ENCODE results near the gene ARHGEF6. TPM values are rescaled to one million over a fixed set of nuclear protein-coding genes. Genes with fewer than 3 reads are reported as not detected.

Gene ARHGEF6
- total RNA-seq, 1 donor from 2014 or later: 0.26 TPM

DNA sequence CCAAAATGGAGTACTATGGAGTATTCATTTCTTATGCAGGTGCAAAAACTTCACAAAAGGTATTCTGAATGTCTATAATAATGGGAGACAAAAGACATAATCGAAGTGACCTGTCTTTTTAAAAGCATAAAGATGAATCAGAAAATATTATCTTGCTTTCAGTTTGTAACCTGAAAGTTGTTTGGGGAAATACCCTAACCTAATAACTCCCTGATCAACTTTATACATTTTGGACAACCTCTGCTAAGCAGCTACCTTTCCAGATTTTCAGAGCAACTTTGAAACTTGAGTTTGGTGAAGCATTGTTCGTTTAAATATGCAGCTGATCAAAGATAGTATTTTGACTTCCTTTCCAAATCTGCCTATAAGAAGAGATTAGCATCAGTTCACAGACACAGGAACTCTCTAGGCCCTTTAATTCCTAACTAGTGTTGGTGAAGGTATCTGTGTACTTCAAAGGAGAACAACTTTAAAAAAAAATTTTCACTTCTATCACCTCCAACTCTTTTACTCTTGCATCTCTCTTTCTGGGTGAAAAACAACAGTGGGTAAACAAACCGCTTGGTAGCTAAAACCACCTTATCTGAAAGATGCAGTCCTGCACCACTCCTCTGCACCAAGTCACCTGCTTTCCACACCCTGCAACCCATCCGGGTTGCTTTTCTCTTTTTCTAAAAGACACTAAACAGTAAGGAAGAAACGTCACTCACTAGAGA lies 106.3 kb downstream of the ARHGEF6 start:
- H3K4me3 ChIP-seq (ENCODE audit: low read depth, low read length): no peak overlapping the region
- no peaks in the 10 kb centered on the region for H3K36me3 ChIP-seq (ENCODE audit: control insufficient read depth, insufficient read depth, low read length)
- FAIRE-seq (no peak), DNase-seq (ENCODE audit: low read depth) (no peak)
- H3K27me3 ChIP-seq (ENCODE audit: control insufficient read depth, insufficient read depth, low read length): no peaks in the 10 kb centered on the region
- TF ChIP-seq CTCF (IDR thresholded peaks at IDR 0.05; ENCODE audit: insufficient read depth, low read length, severe bottlenecking): no peak

DNA sequence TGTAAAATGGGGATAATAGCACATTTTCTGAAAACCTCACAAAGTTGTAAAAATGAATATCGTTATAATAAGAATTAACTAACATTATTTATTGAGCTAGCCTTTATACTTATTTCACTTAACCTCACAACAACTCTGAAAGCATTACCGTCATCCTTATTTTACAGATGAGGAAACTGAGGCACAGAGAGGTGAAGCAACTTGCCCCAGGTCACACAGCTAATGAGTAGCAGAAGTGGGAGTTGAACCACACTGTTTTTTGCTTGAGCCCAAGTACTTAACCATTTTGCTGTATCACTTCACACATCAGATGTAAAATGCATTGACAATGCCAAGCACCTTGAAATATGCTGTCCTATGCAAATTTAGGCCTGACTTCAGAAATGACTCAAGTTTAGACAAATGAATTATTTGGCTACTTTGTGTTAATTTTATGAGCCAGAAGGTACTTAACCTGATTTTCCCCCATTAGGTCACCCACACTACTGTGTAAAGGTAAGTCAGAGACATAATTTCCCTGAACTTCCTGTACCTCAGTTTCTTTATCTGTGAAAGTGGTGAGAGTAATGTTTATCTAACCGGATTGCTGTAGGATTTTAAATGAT lies 109.6 kb downstream of the ARHGEF6 start:
- H3K36me3 ChIP-seq (ENCODE audit: control insufficient read depth, insufficient read depth, low read length): no peaks in the 10 kb centered on the region
- FAIRE-seq: no peak
- H3K27me3 ChIP-seq (ENCODE audit: control insufficient read depth, insufficient read depth, low read length): no peaks in the 10 kb centered on the region
- TF ChIP-seq CTCF (IDR thresholded peaks at IDR 0.05; ENCODE audit: insufficient read depth, low read length, severe bottlenecking): no peak
- no peak overlapping the region for H3K4me3 ChIP-seq (ENCODE audit: low read depth, low read length)
- no peak for DNase-seq (ENCODE audit: low read depth)

DNA sequence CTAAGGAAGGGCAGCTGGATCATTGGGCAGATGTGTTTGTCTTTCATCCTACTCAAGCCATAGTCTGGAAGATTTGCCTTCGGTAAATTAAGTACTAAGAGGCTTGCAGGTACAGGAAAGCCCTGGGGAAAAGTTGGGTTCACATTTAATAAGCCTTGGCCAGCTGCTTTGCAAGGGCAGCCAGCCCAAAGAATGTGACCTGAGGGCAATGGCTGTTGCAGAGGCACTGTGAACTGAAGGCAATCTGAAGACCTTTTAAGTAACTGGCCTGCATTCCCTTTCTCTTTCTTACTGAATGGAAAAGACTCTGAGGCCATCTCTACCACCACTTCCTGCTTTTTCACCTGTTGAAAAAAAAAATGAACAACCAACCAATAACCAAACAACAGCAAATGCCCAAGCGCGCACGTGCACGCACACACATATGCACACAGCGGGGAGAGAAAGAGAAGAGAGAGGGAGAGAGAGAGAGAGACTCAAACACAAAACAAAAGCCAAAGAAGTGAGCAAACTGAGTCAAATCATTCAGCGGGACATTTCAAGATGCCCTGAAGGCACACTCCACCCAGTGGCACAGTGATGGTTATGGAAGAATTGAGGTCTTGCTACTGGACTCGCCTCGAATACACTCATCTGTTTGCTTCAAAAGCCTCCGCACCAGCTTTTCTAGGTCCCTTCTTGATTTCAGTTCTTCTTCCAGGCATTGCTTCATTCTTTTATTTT lies 113.1 kb downstream of the ARHGEF6 start:
- no peak for DNase-seq (ENCODE audit: low read depth)
- no peak for TF ChIP-seq CTCF (IDR thresholded peaks at IDR 0.05; ENCODE audit: insufficient read depth, low read length, severe bottlenecking)
- FAIRE-seq: no peak

GRCh38 chrX:136666088-136666487 lies 114.6 kb downstream of the ARHGEF6 start:
- H3K27me3 ChIP-seq (ENCODE audit: control insufficient read depth, insufficient read depth, low read length): no peaks in the 10 kb centered on the region
- no peak for TF ChIP-seq CTCF (IDR thresholded peaks at IDR 0.05; ENCODE audit: insufficient read depth, low read length, severe bottlenecking)
- FAIRE-seq: no peak

More for the DNA sequence above, 113.1 kb downstream of the ARHGEF6 start:
- no peak overlapping the region for H3K4me3 ChIP-seq (ENCODE audit: low read depth, low read length)
- no peaks in the 10 kb centered on the region for H3K27me3 ChIP-seq (ENCODE audit: control insufficient read depth, insufficient read depth, low read length)
- no peaks in the 10 kb centered on the region for H3K36me3 ChIP-seq (ENCODE audit: control insufficient read depth, insufficient read depth, low read length)

DNA sequence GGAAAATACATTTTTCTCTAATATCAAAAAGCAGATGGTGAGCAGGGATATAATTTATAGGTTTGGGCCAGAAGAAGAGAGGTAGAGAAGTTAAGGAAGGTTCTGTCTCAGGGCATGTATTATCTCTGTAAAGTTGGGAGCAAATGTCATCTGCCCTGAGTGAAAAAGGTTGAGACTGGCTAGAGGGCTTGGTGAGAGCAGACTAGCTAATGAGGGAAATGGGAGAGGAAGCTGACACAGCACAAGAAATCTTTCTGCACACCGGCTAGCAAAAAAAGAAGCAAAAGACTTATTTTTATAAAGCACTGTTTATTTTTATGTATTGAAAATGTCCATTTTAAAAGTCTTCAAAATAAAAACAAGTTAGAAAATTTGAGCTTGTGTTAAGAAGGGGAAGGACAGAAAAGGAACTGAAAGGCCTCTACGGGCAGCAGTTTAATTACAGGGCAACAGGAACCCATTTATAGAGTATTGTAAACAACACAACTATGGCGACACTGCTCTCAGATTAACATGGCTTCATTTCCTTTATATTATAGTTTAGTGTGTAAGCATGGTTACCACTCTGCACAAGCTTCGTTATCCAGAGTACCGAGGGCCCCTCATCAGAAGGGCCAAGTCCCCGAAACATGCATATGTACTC lies 115.4 kb downstream of the ARHGEF6 start:
- H3K27me3 ChIP-seq (ENCODE audit: control insufficient read depth, insufficient read depth, low read length): no peaks in the 10 kb centered on the region
- TF ChIP-seq CTCF (IDR thresholded peaks at IDR 0.05; ENCODE audit: insufficient read depth, low read length, severe bottlenecking): no peak
- DNase-seq (ENCODE audit: low read depth) (no peak), FAIRE-seq (no peak)
- no peak overlapping the region for H3K4me3 ChIP-seq (ENCODE audit: low read depth, low read length)
- no peaks in the 10 kb centered on the region for H3K36me3 ChIP-seq (ENCODE audit: control insufficient read depth, insufficient read depth, low read length)

More at GRCh38 chrX:136666088-136666487, 114.6 kb downstream of the ARHGEF6 start:
- Histone ChIP-seq H3K36me3 (ENCODE audit: control insufficient read depth, insufficient read depth, low read length) (no peaks in the 10 kb centered on the region), H3K4me3 (ENCODE audit: low read depth, low read length) (no peak overlapping the region)
- no peak for DNase-seq (ENCODE audit: low read depth)
